SK-N-SH (cell line): ENCODE measurements around the gene CATSPER4. TPM values are rescaled to one million over a fixed set of nuclear protein-coding genes. Genes with fewer than 3 reads are reported as not detected.

Experiments used
- CTCF ChIA-PET: fragments of 300-600, 350-600 bp; formaldehyde crosslinking; extraction: SDS; loops from one replicate; lab custom pipeline; 2021; lab: Yijun Ruan, JAX
- POLR2A ChIA-PET: fragments of 350-600 bp; sonication (Branson Sonifier 250); formaldehyde crosslinking; extraction: SDS; loops from one replicate; lab custom pipeline; 2020; ENCODE audit warnings: antibody characterized with exemption, inconsistent platforms; lab: Yijun Ruan, JAX
- DNase-seq: peaks from one replicate; pipeline ENCODE4 v3.0.0; 2012
- H2AFZ ChIP-seq: fragments of 200-600 bp; sonication (generic); 2 replicates; pipeline ENCODE4 v1.8.1; 2016; ENCODE audit warnings: antibody characterized with exemption, mild to moderate bottlenecking, low read depth
- H3F3A ChIP-seq: fragments of 200-600 bp; sonication (generic); replicated peaks from 2 replicates; pipeline ENCODE3; 2016; ENCODE audit warnings: antibody characterized with exemption, mild to moderate bottlenecking; ENCODE audit not compliant: insufficient read depth
- H3K27ac ChIP-seq, 2 experiments: fragments of 200-500 bp in 1 of 2; fragments of 200-600 bp in 1 of 2; sonication (Bioruptor generic) in 1 of 2; sonication (generic), shearing (Covaris generic) in 1 of 2; 2 replicates each; pipeline versions ENCODE4 v1.5.1 to v1.6.1; 2014 to 2016; ENCODE audit warnings: low read depth in 2 of 2, inconsistent platforms in 1 of 2, low read length in 1 of 2, mild to moderate bottlenecking in 1 of 2, mixed read lengths in 1 of 2
- H3K27me3 ChIP-seq: fragments of 200-600 bp; sonication (generic), shearing (Covaris generic); 2 replicates; pipeline ENCODE4 v1.6.1; 2016; ENCODE audit warnings: mixed run types; ENCODE audit not compliant: insufficient read depth
- H3K36me3 ChIP-seq, 2 experiments: fragments of 200-500 bp in 1 of 2; fragments of 200-600 bp in 1 of 2; sonication (Bioruptor generic) in 1 of 2; sonication (generic) in 1 of 2; replicated peaks in 1 of 2; 2 replicates each; pipeline versions ENCODE3 to v1.5.1; 2014 to 2016; ENCODE audit warnings: low read length in 1 of 2, mild to moderate bottlenecking in 1 of 2; ENCODE audit not compliant: insufficient read depth in 2 of 2, control insufficient read depth in 1 of 2
- H3K4me1 ChIP-seq, 2 experiments: fragments of 200-500 bp in 1 of 2; fragments of 200-600 bp in 1 of 2; sonication (Bioruptor generic) in 1 of 2; sonication (generic), shearing (Covaris generic) in 1 of 2; 2 replicates each; pipeline versions ENCODE4 v1.5.1 to v1.6.1; 2014 to 2016; ENCODE audit warnings: low read depth in 1 of 2, low read length in 1 of 2, mixed run types in 1 of 2; ENCODE audit not compliant: insufficient read depth in 2 of 2, control insufficient read depth in 1 of 2
- H3K4me2 ChIP-seq: fragments of 200-600 bp; sonication (generic), shearing (Covaris generic); 2 replicates; pipeline ENCODE4 v1.6.1; 2017; ENCODE audit warnings: mixed run types
- H3K4me3 ChIP-seq, 2 experiments: fragments of 200-500 bp in 1 of 2; fragments of 200-600 bp in 1 of 2; sonication (Bioruptor generic) in 1 of 2; sonication (generic), shearing (Covaris generic) in 1 of 2; 2 replicates each; pipeline versions ENCODE4 v1.5.1 to v1.8.1; 2014 to 2016; ENCODE audit warnings: low read depth in 2 of 2, inconsistent platforms in 1 of 2, low read length in 1 of 2, mild to moderate bottlenecking in 1 of 2, mixed read lengths in 1 of 2, moderate library complexity in 1 of 2
- H3K79me2 ChIP-seq: fragments of 200-600 bp; sonication (generic); 2 replicates; pipeline ENCODE4 v1.8.1; 2017; ENCODE audit warnings: mild to moderate bottlenecking; ENCODE audit not compliant: insufficient read depth
- H3K9ac ChIP-seq: fragments of 200-600 bp; sonication (generic); 2 replicates; pipeline ENCODE4 v1.6.1; 2017; ENCODE audit warnings: mixed run types
- H3K9me2 ChIP-seq: fragments of 200-600 bp; sonication (generic); 2 replicates; pipeline ENCODE4 v1.6.1; 2017; ENCODE audit warnings: mixed run types
- H3K9me3 ChIP-seq: fragments of 200-600 bp; sonication (generic); 2 replicates; pipeline ENCODE4 v1.6.1; 2017; ENCODE audit warnings: mixed run types, mild to moderate bottlenecking, moderate library complexity
- H4K20me1 ChIP-seq: fragments of 200-600 bp; sonication (generic); 2 replicates; pipeline ENCODE4 v1.6.1; 2017; ENCODE audit warnings: mild to moderate bottlenecking, mixed run types; ENCODE audit not compliant: insufficient read depth
- ELF1 ChIP-seq: IDR thresholded peaks from 2 replicates; pipeline ENCODE4 v1.4.0; 2012
- EP300 ChIP-seq, 2 experiments: IDR thresholded peaks; 2 replicates each; pipeline versions ENCODE4 v1.4.0 to v1.6.1; 2012; ENCODE audit warnings: borderline replicate concordance in 1 of 2, low read depth in 1 of 2, low read length in 1 of 2
- EZH2phosphoT487 ChIP-seq: fragments of 200-600 bp; sonication (generic); IDR thresholded peaks from 2 replicates; pipeline ENCODE4 v1.6.1; 2017; ENCODE audit warnings: low read depth, mixed run types, mild to moderate bottlenecking, antibody characterized with exemption, moderate library complexity, borderline replicate concordance
- GABPA ChIP-seq: IDR thresholded peaks from 2 replicates; pipeline ENCODE4 v1.4.0; 2012; ENCODE audit warnings: low read depth, mild to moderate bottlenecking
- MEF2A ChIP-seq: IDR thresholded peaks from 2 replicates; pipeline ENCODE4 v1.4.0; 2012; ENCODE audit warnings: low read depth, borderline replicate concordance
- NRF1 ChIP-seq: IDR thresholded peaks from 2 replicates; pipeline ENCODE4 v1.6.1; 2012; ENCODE audit warnings: low read depth, mild to moderate bottlenecking, low read length
- POLR2AphosphoS5 ChIP-seq: IDR thresholded peaks from 2 replicates; pipeline ENCODE4 v1.6.1; 2012; ENCODE audit warnings: low read depth, low read length
- RAD21 ChIP-seq: IDR thresholded peaks from 2 replicates; pipeline ENCODE4 v1.6.1; 2012; ENCODE audit warnings: mild to moderate bottlenecking, low read length
- REST ChIP-seq: IDR thresholded peaks from 2 replicates; pipeline ENCODE4 v1.6.1; 2012; ENCODE audit warnings: mild to moderate bottlenecking, low read depth, low read length, moderate library complexity
- RXRA ChIP-seq: IDR thresholded peaks from 2 replicates; pipeline ENCODE4 v1.4.0; 2012; ENCODE audit warnings: low read depth, mild to moderate bottlenecking, borderline replicate concordance
- SIN3A ChIP-seq: IDR thresholded peaks from 2 replicates; pipeline ENCODE4 v1.6.1; 2012; ENCODE audit warnings: low read depth, mild to moderate bottlenecking, low read length, moderate library complexity, borderline replicate concordance
- TCF12 ChIP-seq: IDR thresholded peaks from 2 replicates; pipeline ENCODE4 v1.4.0; 2012
- YY1 ChIP-seq: IDR thresholded peaks from 2 replicates; pipeline ENCODE4 v1.4.0; 2012; ENCODE audit warnings: low read depth, mild to moderate bottlenecking
- ZBTB33 ChIP-seq: IDR thresholded peaks from 2 replicates; pipeline ENCODE4 v1.4.0; 2012; ENCODE audit warnings: low read depth, borderline replicate concordance
- WGBS: methylation state at CpG from one replicate; pipeline ENCODE4 v1.1.6; 2017; ENCODE audit warnings: low lambda C conversion rate; 5-methylcytosine and 5-hydroxymethylcytosine counted together
- polyA plus RNA-seq, 3 experiments: library from polyadenylated mRNA; depleted of rRNA; stranded (reverse); fragments of >200 nt; gene quantifications; 2 replicates each; pipeline ENCODE4 v1.2.3, GENCODE V29; 2012
- TF ChIP-seq, protein P1 (sequence below): fragments of 200-600 bp; sonication (generic); IDR thresholded peaks from 2 replicates; pipeline ENCODE4 v1.6.1; 2017; ENCODE audit warnings: antibody characterized with exemption, mild to moderate bottlenecking, moderate library complexity
- TF ChIP-seq, protein P2 (sequence below): IDR thresholded peaks from 2 replicates; pipeline ENCODE4 v1.4.0; 2012; ENCODE audit warnings: low read depth
- TF ChIP-seq, protein P3 (sequence below): fragments of 150-350 bp; IDR thresholded peaks from 2 replicates; pipeline ENCODE4 v1.6.1; 2016; ENCODE audit warnings: mild to moderate bottlenecking, low read depth, low read length

Gene CATSPER4
- polyA plus RNA-seq, 1 of the 3 experiments (the other 2 are of a cell fraction), result not detected

DNA sequence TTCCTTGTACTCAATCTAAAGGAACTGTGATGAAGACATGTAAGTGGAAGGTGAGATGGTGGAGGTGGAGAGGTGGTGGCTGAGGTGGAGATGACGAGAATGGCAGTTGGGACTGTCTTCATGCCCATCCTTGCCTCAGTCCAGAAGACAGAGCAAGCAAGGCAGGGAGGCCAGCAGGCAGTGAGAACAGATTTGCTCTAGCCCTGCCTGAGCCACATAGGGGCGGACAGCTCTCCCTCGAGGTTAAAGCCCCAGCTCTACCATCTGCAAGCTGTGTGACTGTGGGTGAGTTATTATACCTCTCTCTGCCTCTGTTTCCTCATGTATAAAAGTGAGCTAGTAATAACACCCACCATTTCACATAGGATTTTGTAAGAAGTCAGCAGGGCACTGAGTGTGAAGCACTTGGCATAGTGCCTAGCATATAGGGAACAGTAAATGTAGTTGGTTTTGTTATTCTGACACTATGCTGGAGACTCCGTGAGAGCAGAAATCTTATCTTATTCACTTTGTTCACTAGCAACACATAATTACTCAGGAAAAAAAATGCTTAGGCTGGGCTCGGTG is 36.4 kb upstream of the CATSPER4 start (continued):
- TF ChIP-seq, protein P1, sequence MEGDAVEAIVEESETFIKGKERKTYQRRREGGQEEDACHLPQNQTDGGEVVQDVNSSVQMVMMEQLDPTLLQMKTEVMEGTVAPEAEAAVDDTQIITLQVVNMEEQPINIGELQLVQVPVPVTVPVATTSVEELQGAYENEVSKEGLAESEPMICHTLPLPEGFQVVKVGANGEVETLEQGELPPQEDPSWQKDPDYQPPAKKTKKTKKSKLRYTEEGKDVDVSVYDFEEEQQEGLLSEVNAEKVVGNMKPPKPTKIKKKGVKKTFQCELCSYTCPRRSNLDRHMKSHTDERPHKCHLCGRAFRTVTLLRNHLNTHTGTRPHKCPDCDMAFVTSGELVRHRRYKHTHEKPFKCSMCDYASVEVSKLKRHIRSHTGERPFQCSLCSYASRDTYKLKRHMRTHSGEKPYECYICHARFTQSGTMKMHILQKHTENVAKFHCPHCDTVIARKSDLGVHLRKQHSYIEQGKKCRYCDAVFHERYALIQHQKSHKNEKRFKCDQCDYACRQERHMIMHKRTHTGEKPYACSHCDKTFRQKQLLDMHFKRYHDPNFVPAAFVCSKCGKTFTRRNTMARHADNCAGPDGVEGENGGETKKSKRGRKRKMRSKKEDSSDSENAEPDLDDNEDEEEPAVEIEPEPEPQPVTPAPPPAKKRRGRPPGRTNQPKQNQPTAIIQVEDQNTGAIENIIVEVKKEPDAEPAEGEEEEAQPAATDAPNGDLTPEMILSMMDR, result no peak
- TF ChIP-seq RXRA (no peak), NRF1 (no peak), EP300 (IDR thresholded peaks at IDR 0.05; ENCODE audit: borderline replicate concordance in 1 of 2, low read depth in 1 of 2, low read length in 1 of 2) (no peak)
- TF ChIP-seq, protein P2, sequence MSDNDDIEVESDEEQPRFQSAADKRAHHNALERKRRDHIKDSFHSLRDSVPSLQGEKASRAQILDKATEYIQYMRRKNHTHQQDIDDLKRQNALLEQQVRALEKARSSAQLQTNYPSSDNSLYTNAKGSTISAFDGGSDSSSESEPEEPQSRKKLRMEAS, result no peak

- Histone ChIP-seq H3F3A (no peaks in the 10 kb centered on the region), H3K9ac (no peak overlapping the region), H3K4me1 (peaks cover 6 to 30% of the 10 kb centered on the region in 2 experiments; a peak in 1 of 4 replicates), H3K9me3 (no peaks in the 10 kb centered on the region), H3K4me3 (no peak overlapping the region), H3K9me2 (no peaks in the 10 kb centered on the region), H3K4me2 (no peak overlapping the region), H2AFZ (no peak overlapping the region), H3K27ac (no peak overlapping the region), H4K20me1 (no peaks in the 10 kb centered on the region), H3K36me3 (no peaks in the 10 kb centered on the region), H3K27me3 (peaks cover 5% of the 10 kb centered on the region; the same call in 1 of the 2 replicates), H3K79me2 (no peaks in the 10 kb centered on the region)
- DNase-seq, result no peak
- WGBS, result 91% methylated on average over 7 of the region's 9 CpGs
- CTCF ChIA-PET, result interaction anchor here (1.2 to 13.7 kb wide), 4 partner anchors 8 to 118 kb away, joined by 4 to 131 read pairs (median 12); no protein-coding TSS in a partner anchor
- POLR2A ChIA-PET, result no interaction called here
- TF ChIP-seq GABPA, result no peak
- TF ChIP-seq POLR2AphosphoS5, result no peak
- no peak for TF ChIP-seq ZBTB33
- no peak for TF ChIP-seq ELF1
- TF ChIP-seq, protein P1, result no peak
- no peak for TF ChIP-seq MEF2A
- TF ChIP-seq EP300 (IDR thresholded peaks at IDR 0.05; ENCODE audit: borderline replicate concordance in 1 of 2, low read depth in 1 of 2, low read length in 1 of 2), result no peak
- TF ChIP-seq, protein P2, result no peak
- no peak for TF ChIP-seq SIN3A
- TF ChIP-seq, protein P3, sequence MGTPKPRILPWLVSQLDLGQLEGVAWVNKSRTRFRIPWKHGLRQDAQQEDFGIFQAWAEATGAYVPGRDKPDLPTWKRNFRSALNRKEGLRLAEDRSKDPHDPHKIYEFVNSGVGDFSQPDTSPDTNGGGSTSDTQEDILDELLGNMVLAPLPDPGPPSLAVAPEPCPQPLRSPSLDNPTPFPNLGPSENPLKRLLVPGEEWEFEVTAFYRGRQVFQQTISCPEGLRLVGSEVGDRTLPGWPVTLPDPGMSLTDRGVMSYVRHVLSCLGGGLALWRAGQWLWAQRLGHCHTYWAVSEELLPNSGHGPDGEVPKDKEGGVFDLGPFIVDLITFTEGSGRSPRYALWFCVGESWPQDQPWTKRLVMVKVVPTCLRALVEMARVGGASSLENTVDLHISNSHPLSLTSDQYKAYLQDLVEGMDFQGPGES, result no peak
- no peak for TF ChIP-seq TCF12
- TF ChIP-seq REST, result no peak
- no peak for TF ChIP-seq RAD21
- TF ChIP-seq EZH2phosphoT487, result no peak
- no peak for TF ChIP-seq YY1
Measured at GRCh38 chr1:26154750-26155149, 35.7 kb upstream of the CATSPER4 start.
